ENCODE data around the gene GPC6.
"Not testable (repeated sequence)": the region's sequence is repeated elsewhere in the genome, so short reads cannot be mapped to it uniquely, and the experiment has no call there.

The GPC6 gene

GRCh38 chr13:93318534-93319254 is 92.1 kb downstream of the GPC6 start:
- no peak for DNase-seq (ENCODE audit: low read depth in 4 of 4, low spot score in 1 of 4)

DNA sequence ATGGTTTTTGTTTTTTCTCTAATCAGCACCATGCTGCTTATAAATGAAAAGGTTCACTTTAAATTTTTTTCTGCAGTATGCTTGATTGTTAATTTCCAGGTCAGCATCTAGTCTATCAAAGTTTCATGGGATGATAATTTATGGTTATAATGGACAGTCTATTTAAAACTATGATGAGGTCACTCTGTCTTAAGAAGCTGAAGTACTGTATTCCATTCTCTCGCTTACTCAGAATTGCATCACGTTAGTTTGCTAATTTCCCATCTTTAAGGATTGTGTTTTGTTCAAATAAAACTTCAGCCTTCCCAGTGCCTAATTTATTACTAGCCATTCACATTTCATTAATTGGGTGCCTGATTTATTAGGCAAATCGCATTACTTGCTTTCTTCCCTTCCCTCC is 94.3 kb downstream of the GPC6 start:
- no peak for DNase-seq (ENCODE audit: low read depth in 4 of 4, low spot score in 1 of 4)

GRCh38 chr13:93323880-93324279 is 97.3 kb downstream of the GPC6 start:
- DNase-seq (ENCODE audit: low read depth in 4 of 4, low spot score in 1 of 4), result not testable (repeated sequence)

- no peak for DNase-seq (ENCODE audit: low read depth in 4 of 4, low spot score in 1 of 4)
Observed at GRCh38 chr13:93325303-93326233, 99.0 kb downstream of the GPC6 start.

- no peak for DNase-seq (ENCODE audit: low read depth in 4 of 4, low spot score in 1 of 4)
Observed at GRCh38 chr13:93326234-93326811, 99.7 kb downstream of the GPC6 start.

DNA sequence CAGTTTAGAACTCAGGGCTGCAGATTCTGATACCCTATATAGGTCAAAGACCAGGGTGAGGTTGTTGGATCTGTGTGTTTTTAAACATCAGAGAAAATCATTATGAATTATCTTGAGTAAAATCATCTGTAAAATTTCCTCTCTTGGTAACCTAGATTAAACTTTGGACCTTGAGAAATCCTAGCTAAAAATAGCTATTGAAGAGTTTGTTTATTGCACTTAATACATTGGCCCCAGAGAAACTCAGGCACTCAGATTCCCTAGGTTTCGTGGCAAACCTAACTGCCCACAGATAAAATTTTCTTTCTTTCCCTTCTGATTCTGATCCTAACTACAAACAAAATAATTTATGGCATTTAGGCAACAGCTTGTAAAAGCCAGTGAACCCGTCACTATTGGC is 102.3 kb downstream of the GPC6 start:
- no peak for DNase-seq (ENCODE audit: low read depth in 4 of 4, low spot score in 1 of 4)

- DNase-seq (ENCODE audit: low read depth in 4 of 4, low spot score in 1 of 4), result no peak
Observed at GRCh38 chr13:93336728-93337127, 110.1 kb downstream of the GPC6 start.

- no peak for DNase-seq (ENCODE audit: low read depth in 4 of 4, low spot score in 1 of 4)
Observed at GRCh38 chr13:93338030-93338429, 111.4 kb downstream of the GPC6 start.

DNA sequence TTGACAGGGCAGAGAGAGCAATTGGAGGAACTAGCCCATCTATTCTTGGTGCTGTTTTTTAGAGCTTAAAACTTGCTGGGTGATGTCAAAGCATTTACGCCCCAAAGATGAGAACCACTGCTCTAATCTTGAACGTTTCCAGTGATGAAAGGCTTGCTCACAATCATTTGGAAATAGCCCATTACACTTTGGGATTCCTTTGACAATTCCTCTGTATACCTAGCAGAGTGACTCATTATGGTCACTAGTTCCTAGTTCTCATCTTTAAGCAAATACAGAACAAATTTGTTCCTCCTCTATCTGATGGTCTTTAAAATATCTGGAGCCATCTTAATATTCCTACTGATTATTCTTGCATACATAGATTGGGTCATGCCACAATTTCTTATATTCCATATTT is 112.3 kb downstream of the GPC6 start:
- DNase-seq (ENCODE audit: low read depth in 4 of 4, low spot score in 1 of 4), result no peak

DNA sequence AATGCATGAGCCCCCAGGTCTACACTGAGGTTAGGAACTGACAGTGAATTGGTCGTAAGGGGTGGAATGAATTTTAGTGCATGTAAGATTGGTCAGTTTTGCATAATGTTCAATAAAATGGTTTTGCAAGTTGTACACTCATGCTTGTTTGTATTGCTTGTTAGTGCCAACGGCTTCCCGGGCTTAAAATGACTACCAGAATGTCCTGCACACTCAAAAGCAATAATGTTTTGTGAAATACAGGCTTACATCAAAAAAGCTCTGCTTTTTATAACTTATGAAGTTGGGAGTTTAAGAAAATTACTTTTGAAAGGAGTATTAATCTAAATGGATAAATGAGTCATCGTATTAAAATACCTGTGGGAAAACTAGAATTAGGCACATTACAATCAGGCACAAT is 112.9 kb downstream of the GPC6 start:
- DNase-seq (ENCODE audit: low read depth in 4 of 4, low spot score in 1 of 4), result no peak

- no peak for DNase-seq (ENCODE audit: low read depth in 4 of 4, low spot score in 1 of 4)
Observed at GRCh38 chr13:93341517-93341916, 114.9 kb downstream of the GPC6 start.

DNA sequence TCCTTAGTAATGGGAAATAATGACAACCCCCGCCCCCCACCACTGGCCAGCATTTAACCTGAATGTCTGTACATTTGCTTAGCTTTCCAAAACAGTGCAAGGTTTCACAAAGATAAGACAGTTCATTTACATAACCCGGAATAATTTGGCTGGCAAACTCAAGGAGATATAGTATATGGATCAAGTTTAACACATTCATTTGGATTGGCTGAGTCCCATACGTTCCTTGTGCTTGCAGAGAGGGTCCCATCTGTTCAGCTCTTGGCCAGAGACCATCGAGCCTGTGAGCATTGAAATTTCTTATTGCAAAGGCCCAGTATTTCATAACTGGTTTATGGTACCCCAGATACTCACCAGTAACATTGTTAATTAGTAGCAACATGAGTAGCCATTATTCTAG is 116.5 kb downstream of the GPC6 start:
- DNase-seq (ENCODE audit: low read depth in 4 of 4, low spot score in 1 of 4), result no peak

- DNase-seq (ENCODE audit: low read depth in 4 of 4, low spot score in 1 of 4), result no peak
Observed at GRCh38 chr13:93344048-93344705, 117.6 kb downstream of the GPC6 start.

DNA sequence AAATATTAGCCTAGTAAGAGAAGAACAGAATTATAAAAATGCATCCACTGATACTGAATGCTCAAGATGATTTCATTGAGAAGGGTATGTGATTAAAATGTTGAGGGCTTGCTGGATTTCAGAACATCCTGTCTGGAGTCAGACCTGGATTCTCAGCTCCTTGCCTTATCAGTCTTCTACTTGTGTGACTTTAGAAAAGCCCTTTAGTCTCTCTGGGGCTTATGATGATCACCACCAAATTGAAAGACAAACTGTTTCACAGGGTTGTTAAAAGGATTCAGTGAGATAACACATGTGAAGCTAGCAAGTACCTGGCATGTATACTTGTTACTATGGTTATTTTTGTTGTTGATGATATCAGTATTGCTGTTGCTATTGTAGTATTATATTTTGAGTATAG is 118.4 kb downstream of the GPC6 start:
- DNase-seq (ENCODE audit: low read depth in 4 of 4, low spot score in 1 of 4), result no peak

DNA sequence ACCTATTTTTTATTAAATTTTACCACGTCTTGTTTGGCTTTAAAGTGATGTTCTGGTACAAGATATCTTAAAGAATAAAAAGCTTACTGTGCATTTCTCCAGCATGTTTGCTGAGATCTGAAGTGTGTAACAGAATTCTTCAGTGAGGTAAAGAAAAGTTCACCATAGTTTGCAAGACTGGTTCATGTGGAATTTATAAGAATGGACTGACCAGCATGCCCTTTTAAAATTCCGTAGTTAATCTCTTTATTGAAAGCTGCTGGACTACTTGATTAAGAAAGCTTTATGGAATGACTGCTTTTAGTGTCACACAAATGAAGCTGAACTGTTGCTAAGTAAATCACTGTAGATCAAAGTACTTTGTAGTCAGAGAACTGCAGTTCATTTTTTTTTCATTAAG is 119.2 kb downstream of the GPC6 start:
- DNase-seq (ENCODE audit: low read depth in 4 of 4, low spot score in 1 of 4), result no peak

DNA sequence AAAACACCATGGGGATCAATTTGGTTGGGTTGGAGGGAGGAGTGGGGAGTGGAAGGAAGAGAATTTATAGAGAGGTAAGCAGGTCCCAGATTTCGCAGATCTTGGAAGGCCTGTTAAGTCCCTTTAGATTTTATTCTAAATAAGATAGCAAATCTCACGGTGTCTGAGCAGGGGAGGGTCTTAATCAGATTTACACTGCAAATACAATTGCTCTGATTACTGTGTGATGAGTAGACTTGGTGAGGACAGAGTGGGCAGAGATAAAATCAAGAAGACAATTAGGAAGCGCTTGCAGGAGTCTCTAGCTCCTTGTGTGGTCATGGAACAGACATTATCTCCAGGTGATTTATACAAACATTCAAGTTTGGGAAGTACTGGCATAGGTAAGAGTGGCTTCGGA is 126.0 kb downstream of the GPC6 start:
- DNase-seq (ENCODE audit: low read depth in 4 of 4, low spot score in 1 of 4), result no peak

DNA sequence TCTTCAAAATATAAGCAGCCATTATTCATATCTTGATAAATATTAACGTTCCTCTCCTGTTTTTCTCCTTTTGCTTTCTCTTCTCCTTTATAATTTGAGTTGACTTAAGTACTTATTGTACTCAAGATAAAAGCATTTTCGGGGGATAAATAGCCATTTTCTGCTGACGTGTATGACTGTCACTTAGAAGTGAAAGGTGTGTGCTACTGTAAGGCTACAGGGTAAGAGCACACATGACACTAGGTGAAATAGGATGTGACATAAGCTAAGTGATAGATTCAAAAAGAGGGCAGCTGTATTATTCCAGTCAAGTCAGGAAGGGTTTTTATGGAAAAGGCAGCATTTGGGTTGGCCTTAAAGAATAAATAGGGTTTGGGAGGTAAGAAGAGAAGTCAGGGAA is 128.5 kb downstream of the GPC6 start:
- DNase-seq (ENCODE audit: low read depth in 4 of 4, low spot score in 1 of 4), result no peak

GRCh38 chr13:93356469-93356868 is 129.9 kb downstream of the GPC6 start:
- DNase-seq (ENCODE audit: low read depth in 4 of 4, low spot score in 1 of 4), result no peak

- no peak for DNase-seq (ENCODE audit: low read depth in 4 of 4, low spot score in 1 of 4)
Observed at GRCh38 chr13:93360021-93360420, 133.4 kb downstream of the GPC6 start.

DNA sequence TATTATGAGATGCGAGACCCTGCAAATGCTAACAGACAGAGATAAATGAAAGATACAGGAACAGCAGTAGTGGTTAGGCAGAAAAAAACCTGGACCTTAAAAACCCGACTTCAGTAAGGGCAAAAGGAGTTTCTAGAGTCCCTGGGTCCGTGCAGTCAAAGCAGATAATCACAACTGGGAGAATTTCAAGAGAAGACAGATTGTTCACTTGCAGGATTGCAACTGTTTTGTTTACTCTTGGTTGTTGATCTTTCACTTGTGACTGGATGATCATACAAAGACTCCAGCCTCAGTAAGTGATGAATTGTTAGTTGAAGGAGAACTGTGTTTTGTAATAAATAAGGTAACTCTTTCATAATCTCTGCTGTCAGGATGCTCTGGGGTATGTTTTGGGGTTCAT is 135.1 kb downstream of the GPC6 start:
- no peak for DNase-seq (ENCODE audit: low read depth in 4 of 4, low spot score in 1 of 4)

- DNase-seq (ENCODE audit: low read depth in 4 of 4, low spot score in 1 of 4), result no peak
Observed at GRCh38 chr13:93364166-93364565, 137.6 kb downstream of the GPC6 start.

DNA sequence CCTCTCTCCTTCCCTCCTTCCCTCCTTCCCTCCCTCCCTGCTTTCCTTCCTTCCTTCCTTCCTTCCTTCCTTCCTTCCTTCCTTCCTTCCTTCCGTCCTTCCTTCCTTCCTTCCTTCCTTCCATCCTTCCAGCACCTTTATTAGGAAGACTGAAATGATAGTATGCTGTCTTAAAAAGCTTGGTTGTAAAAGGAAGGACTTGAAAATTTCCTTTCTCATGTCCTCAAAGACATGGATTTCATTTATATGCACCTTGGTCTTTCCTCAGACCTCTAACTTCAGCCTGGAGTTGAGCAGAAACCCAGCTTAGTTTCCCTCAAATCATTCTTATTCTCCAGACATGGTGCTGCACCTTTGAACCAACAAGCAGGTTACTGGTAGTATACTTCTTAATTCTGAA is 141.7 kb downstream of the GPC6 start:
- no peak for DNase-seq (ENCODE audit: low read depth in 4 of 4, low spot score in 1 of 4)
